Upper lobe of left lung (tissue), 6 donors: Measurements from ENCODE around the gene MTCL3. TPM values are rescaled to one million over a fixed set of nuclear protein-coding genes. Genes with fewer than 3 reads are reported as not detected.
"Not testable (repeated sequence)": the region's sequence is repeated elsewhere in the genome, so short reads cannot be mapped to it uniquely, and the experiment has no call there.

Experiments used
- ATAC-seq, 2 donors: fragments of 200-7000 bp; cut with Tn5 transposase; one replicate each; pipeline ENCODE4 v1.9.1; 2022; ENCODE audit warnings: mild to moderate bottlenecking in 2 of 2, moderate library complexity in 2 of 2; ENCODE audit not compliant: low FRiP score in 2 of 2
- DNase-seq, 2 donors: peaks; one replicate each; pipeline ENCODE4 v3.0.0-alpha.2; 2019 to 2020
- H3K27ac ChIP-seq, 4 donors: fragments of 200-600 bp; sonication (generic); one replicate each; pipeline ENCODE4 v1.5.1; 2016 to 2019
- H3K27me3 ChIP-seq, 4 donors: fragments of 200-600 bp; sonication (generic); one replicate each; pipeline ENCODE4 v1.5.1; 2017 to 2019
- H3K36me3 ChIP-seq, 4 donors: fragments of 200-600 bp; sonication (generic); one replicate each; pipeline ENCODE4 v1.5.1; 2016 to 2019
- H3K4me1 ChIP-seq, 4 donors: fragments of 200-600 bp; sonication (generic); one replicate each; pipeline ENCODE4 v1.5.1; 2018 to 2019
- H3K4me3 ChIP-seq, 4 donors: fragments of 200-600 bp; sonication (generic); one replicate each; pipeline ENCODE4 v1.5.1; 2017 to 2019; ENCODE audit warnings: mild to moderate bottlenecking in 2 of 4, moderate library complexity in 1 of 4
- H3K9me3 ChIP-seq, 4 donors: fragments of 200-600 bp; sonication (generic); one replicate each; pipeline ENCODE4 v1.5.1; 2018 to 2019
- EP300 ChIP-seq, 4 donors: sonication (generic); formaldehyde crosslinking; IDR thresholded peaks; one replicate each; pipeline ENCODE4 v1.5.1; 2017; ENCODE audit warnings: antibody characterized with exemption in 4 of 4, control low read depth in 2 of 4
- POLR2A ChIP-seq, 4 donors: fragments of 450-650 bp; IDR thresholded peaks; one replicate each; pipeline ENCODE4 v1.5.1; 2016 to 2017; ENCODE audit warnings: antibody characterized with exemption in 4 of 4, mild to moderate bottlenecking in 2 of 4
- POLR2AphosphoS5 ChIP-seq, 2 donors: sonication (generic); formaldehyde crosslinking; IDR thresholded peaks; one replicate each; pipeline ENCODE4 v1.5.1; 2017; ENCODE audit warnings: antibody characterized with exemption in 2 of 2
- WGBS, 2 donors: methylation state at CpG; one replicate each; pipeline ENCODE4 v1.1.5; 2017 to 2018; 5-methylcytosine and 5-hydroxymethylcytosine counted together
- small RNA-seq, 4 donors: library from RNA; depleted of rRNA; stranded (forward); fragments of <200 nt; gene quantifications; one replicate each; pipeline ENCODE3, GENCODE V24; 2016
- total RNA-seq, 6 donors: library from RNA; depleted of rRNA in 4 of 6; stranded (reverse); fragments of >200 nt in 4 of 6; gene quantifications; one replicate each; pipeline versions ENCODE4 v1.1.0 to v1.2.1, GENCODE V29; 2016 to 2021
- TF ChIP-seq, protein P1 (sequence below), 6 experiments: fragments of 450-650 bp in 4 of 6; fragments of 200-600 bp in 2 of 6; sonication (generic) in 2 of 6; IDR thresholded peaks; one replicate each; pipeline ENCODE4 v1.5.1; 2016 to 2019; ENCODE audit warnings: antibody characterized with exemption in 6 of 6
- donor health status: DM: no; HTN: no; CAD: no; lungs with moderate emphysema.
- donor health status: DM: no; HTN: yes; CAD: no; lungs with severe emphysema.

The MTCL3 gene

GRCh38 chr6:127435626-127436220, 83.4 kb downstream of the MTCL3 start:
- 79 to 84% methylated on average over 7 of the region's 7 CpGs for WGBS, 2 donors
- H3K36me3 ChIP-seq: no peaks in the 10 kb centered on the region
- TF ChIP-seq, protein P1, sequence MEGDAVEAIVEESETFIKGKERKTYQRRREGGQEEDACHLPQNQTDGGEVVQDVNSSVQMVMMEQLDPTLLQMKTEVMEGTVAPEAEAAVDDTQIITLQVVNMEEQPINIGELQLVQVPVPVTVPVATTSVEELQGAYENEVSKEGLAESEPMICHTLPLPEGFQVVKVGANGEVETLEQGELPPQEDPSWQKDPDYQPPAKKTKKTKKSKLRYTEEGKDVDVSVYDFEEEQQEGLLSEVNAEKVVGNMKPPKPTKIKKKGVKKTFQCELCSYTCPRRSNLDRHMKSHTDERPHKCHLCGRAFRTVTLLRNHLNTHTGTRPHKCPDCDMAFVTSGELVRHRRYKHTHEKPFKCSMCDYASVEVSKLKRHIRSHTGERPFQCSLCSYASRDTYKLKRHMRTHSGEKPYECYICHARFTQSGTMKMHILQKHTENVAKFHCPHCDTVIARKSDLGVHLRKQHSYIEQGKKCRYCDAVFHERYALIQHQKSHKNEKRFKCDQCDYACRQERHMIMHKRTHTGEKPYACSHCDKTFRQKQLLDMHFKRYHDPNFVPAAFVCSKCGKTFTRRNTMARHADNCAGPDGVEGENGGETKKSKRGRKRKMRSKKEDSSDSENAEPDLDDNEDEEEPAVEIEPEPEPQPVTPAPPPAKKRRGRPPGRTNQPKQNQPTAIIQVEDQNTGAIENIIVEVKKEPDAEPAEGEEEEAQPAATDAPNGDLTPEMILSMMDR (IDR thresholded peaks at IDR 0.05): no peak
- no peak for TF ChIP-seq EP300 (IDR thresholded peaks at IDR 0.05)
- no peak for TF ChIP-seq POLR2A (IDR thresholded peaks at IDR 0.05)
- TF ChIP-seq POLR2AphosphoS5 (IDR thresholded peaks at IDR 0.05): no peak
- DNase-seq: no peak
- no peaks in the 10 kb centered on the region for H3K27me3 ChIP-seq
- no peaks in the 10 kb centered on the region for H3K9me3 ChIP-seq
- ATAC-seq: no peak
- no peak overlapping the region for H3K4me3 ChIP-seq
- no peaks in the 10 kb centered on the region for H3K4me1 ChIP-seq
- H3K27ac ChIP-seq: no peak overlapping the region

DNA sequence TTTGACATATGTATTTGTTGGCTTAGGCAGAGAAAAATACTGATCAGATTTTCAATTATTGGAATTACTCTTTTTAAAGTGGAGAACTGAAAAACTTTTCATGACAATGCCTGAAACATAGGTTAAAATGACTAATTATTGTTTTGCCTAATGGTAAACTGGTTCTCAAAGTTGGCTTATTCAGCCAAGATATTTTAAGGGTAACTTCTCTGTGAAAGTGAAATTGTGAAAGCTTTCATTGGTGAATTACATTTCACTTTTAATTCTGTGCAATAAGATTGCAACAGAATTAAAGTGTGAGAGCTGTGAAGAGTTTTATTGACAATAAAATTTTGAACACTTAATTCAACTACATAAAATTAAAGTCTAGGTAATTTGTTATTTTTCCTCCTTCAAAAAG, 84.5 kb downstream of the MTCL3 start:
- Histone ChIP-seq H3K27me3 (no peaks in the 10 kb centered on the region), H3K4me1 (no peaks in the 10 kb centered on the region), H3K36me3 (no peaks in the 10 kb centered on the region), H3K9me3 (no peaks in the 10 kb centered on the region), H3K27ac (no peak overlapping the region), H3K4me3 (no peak overlapping the region)
- DNase-seq (no peak), ATAC-seq (no peak)
- TF ChIP-seq, protein P1 (IDR thresholded peaks at IDR 0.05): no peak

- not testable (repeated sequence) for H3K27me3 ChIP-seq, H3K4me1 ChIP-seq, H3K36me3 ChIP-seq, H3K4me3 ChIP-seq, ATAC-seq, DNase-seq, H3K27ac ChIP-seq, H3K9me3 ChIP-seq
- 83 to 95% methylated on average over 9 of the region's 9 CpGs for WGBS, 2 donors
Measured at GRCh38 chr6:127428562-127428961, 90.6 kb downstream of the MTCL3 start.

DNA sequence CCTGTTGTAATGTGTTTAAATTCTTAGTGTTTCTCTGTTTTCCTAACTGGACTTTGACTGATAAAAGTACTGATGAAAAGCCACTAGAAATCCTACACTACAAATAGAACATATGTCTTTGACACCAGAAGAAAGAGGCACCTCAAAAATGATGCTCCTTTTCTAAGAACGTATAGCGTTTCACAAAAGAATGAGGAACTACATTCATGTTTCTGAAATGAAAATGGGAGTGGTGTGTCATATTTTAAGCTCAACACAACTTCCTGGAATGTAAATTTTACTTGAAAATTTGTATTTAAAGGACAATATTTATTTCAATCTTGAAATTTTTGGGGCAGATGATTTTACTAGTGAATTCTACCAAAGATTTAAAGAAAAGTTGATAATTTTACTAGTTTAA, 95.2 kb downstream of the MTCL3 start:
- ATAC-seq: no peak
- no peak for DNase-seq
- 47 to 51% methylated on average over 2 of the region's 2 CpGs for WGBS, 2 donors
- no peak overlapping the region for H3K4me3 ChIP-seq
- no peaks in the 10 kb centered on the region for H3K9me3 ChIP-seq
- TF ChIP-seq EP300 (IDR thresholded peaks at IDR 0.05) (no peak), POLR2AphosphoS5 (IDR thresholded peaks at IDR 0.05) (no peak), POLR2A (IDR thresholded peaks at IDR 0.05) (no peak)
- TF ChIP-seq, protein P1 (IDR thresholded peaks at IDR 0.05): no peak
- no peak overlapping the region for H3K27ac ChIP-seq
- no peaks in the 10 kb centered on the region for H3K36me3 ChIP-seq
- H3K27me3 ChIP-seq: no peaks in the 10 kb centered on the region
- peaks cover 0 to 5% (median 2%) of the 10 kb centered on the region in 4 donors for H3K4me1 ChIP-seq

Small RNAs within 50 kb of the gene (small RNA-seq; reads per million reads assigned to genes)
- gene KIAA0408: 0 to 0.06 (median 0) reads per million in 4 donors

Other genes with a start within 250 kb of the MTCL3 start
- 100 to 1,000 TPM in 4 of 6 donors, 10 to 100 TPM in 2; 70.5 to 146 (median 106) TPM for gene ECHDC1, start 175.7 kb downstream of the MTCL3 start, total RNA-seq
- 10 to 100 TPM in 5 of 6 donors, 1 to 10 TPM in 1; 6.4 to 80.5 (median 32.2) TPM for gene KIAA0408, start 59.9 kb downstream of the MTCL3 start, total RNA-seq
- gene C6orf58, start 57.8 kb upstream of the MTCL3 start, total RNA-seq: not detected